Endodermal cell (in vitro differentiated cells): Measurements from ENCODE around the gene PYURF. TPM values are rescaled to one million over a fixed set of nuclear protein-coding genes. Genes with fewer than 3 reads are reported as not detected.

Source experiments
- DNase-seq: peaks from one replicate; pipeline ENCODE4 v3.0.0-alpha.2; 2017
- H3K27ac ChIP-seq: 2 replicates; pipeline ENCODE4 v1.5.1; 2013; ENCODE audit warnings: mild to moderate bottlenecking, low read depth, low read length, moderate library complexity
- H3K27me3 ChIP-seq: 2 replicates; pipeline ENCODE4 v1.6.1; 2013; ENCODE audit warnings: mild to moderate bottlenecking, low read length, moderate library complexity; ENCODE audit not compliant: insufficient read depth, control insufficient read depth, poor library complexity, severe bottlenecking
- H3K36me3 ChIP-seq: 2 replicates; pipeline ENCODE4 v1.7.0; 2013; ENCODE audit warnings: mild to moderate bottlenecking, low read length, moderate library complexity; ENCODE audit not compliant: control insufficient read depth, insufficient read depth
- H3K4me1 ChIP-seq: one replicate; pipeline ENCODE4 v1.7.0; 2013; ENCODE audit warnings: low read length; ENCODE audit not compliant: control insufficient read depth, insufficient read depth
- H3K4me3 ChIP-seq: 2 replicates; pipeline ENCODE4 v1.5.1; 2013; ENCODE audit warnings: mild to moderate bottlenecking, low read length, moderate library complexity
- H3K9ac ChIP-seq: 2 replicates; pipeline ENCODE4 v1.6.1; 2013; ENCODE audit warnings: mild to moderate bottlenecking, low read length, moderate library complexity; ENCODE audit not compliant: poor library complexity, severe bottlenecking; ENCODE audit errors: extremely low read depth
- H3K9me3 ChIP-seq: 2 replicates; pipeline ENCODE4 v1.6.1; 2013; ENCODE audit warnings: mild to moderate bottlenecking, low read length, moderate library complexity; ENCODE audit not compliant: control insufficient read depth
- H3K27ac Mint-ChIP-seq: 2 replicates; pipeline ENCODE4 v1.8.0; 2020; ENCODE audit warnings: mixed read lengths
- H3K27me3 Mint-ChIP-seq: 2 replicates; pipeline ENCODE4 v1.8.0; 2021; ENCODE audit warnings: mild to moderate bottlenecking, mixed read lengths; ENCODE audit not compliant: insufficient read depth
- H3K36me3 Mint-ChIP-seq: 2 replicates; pipeline ENCODE4 v1.8.0; 2020; ENCODE audit warnings: low read depth, mixed read lengths
- H3K4me1 Mint-ChIP-seq: 2 replicates; pipeline ENCODE4 v1.8.0; 2020; ENCODE audit warnings: mixed read lengths
- H3K4me3 Mint-ChIP-seq: 2 replicates; pipeline ENCODE4 v1.8.0; 2020; ENCODE audit warnings: mild to moderate bottlenecking, moderate library complexity, mixed read lengths
- H3K9me3 Mint-ChIP-seq: 2 replicates; pipeline ENCODE4 v1.8.0; 2020; ENCODE audit warnings: mild to moderate bottlenecking, mixed read lengths
- WGBS, 2 experiments: methylation state at CpG; one replicate each; pipeline versions ENCODE4 v1.1.5 to v1.1.7; 2013; ENCODE audit warnings: missing lambda C conversion rate in 2 of 2, mixed read lengths in 1 of 2; ENCODE audit not compliant: insufficient coverage in 1 of 2, insufficient read length in 1 of 2; 5-methylcytosine and 5-hydroxymethylcytosine counted together
- total RNA-seq, 2 donors: library from RNA; stranded (reverse); fragmentation: NEBNext Ultra II Directional in 1 of 2; extraction: Animal tissue kit (Norgen Biotek cat#: 25700) in 1 of 2; gene quantifications; 2 replicates in 1 of 2; 3 replicates in 1 of 2; pipeline ENCODE4 v1.2.1, GENCODE V29; 2021
- TF ChIP-seq, protein P1 (sequence below): fragments of 200-600 bp; sonication (generic); conservative IDR thresholded peaks from 2 replicates; pipeline ENCODE4 v1.5.0; 2021; ENCODE audit warnings: antibody characterized with exemption, mild to moderate bottlenecking

Gene PYURF
- total RNA-seq, 2 donors from 2014 or later, result 47.8 to 58.3 TPM

DNA sequence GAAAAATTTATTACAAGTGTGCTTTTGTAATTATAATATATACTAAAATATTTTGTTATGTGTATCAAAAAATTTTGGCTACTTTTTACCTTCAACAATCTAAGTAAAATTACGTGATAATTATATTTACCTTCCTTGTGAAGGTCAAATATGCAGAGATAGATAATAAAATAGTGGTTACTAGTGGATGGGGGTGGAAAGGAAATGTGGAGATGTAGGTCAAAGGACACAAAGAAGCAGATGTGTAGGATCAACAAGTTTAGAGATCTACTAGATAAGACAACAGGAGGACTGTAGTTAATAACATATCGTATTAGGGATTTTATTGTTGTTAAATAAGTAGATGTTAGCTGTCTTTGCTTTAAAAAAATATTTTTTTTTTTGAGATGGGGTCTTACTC is 45.3 kb downstream of the PYURF start:
- H3K4me1 Mint-ChIP-seq, result no peaks in the 10 kb centered on the region
- H3K9ac ChIP-seq, result no peak overlapping the region
- H3K36me3 ChIP-seq, result no peaks in the 10 kb centered on the region
- H3K27ac Mint-ChIP-seq, result no peak overlapping the region
- no peaks in the 10 kb centered on the region for H3K4me1 ChIP-seq
- WGBS, 2 experiments, result 83 to 91% methylated on average over 1 to 2 of the region's 2 CpGs
- no peaks in the 10 kb centered on the region for H3K27me3 ChIP-seq
- no peak for DNase-seq
- H3K27ac ChIP-seq, result no peak overlapping the region
- H3K9me3 ChIP-seq, result no peaks in the 10 kb centered on the region
- peaks cover 7% of the 10 kb centered on the region for H3K36me3 Mint-ChIP-seq
- no peak overlapping the region for H3K4me3 ChIP-seq
- no peak overlapping the region for H3K4me3 Mint-ChIP-seq
- H3K27me3 Mint-ChIP-seq, result no peaks in the 10 kb centered on the region
- no peaks in the 10 kb centered on the region for H3K9me3 Mint-ChIP-seq
- TF ChIP-seq, protein P1, sequence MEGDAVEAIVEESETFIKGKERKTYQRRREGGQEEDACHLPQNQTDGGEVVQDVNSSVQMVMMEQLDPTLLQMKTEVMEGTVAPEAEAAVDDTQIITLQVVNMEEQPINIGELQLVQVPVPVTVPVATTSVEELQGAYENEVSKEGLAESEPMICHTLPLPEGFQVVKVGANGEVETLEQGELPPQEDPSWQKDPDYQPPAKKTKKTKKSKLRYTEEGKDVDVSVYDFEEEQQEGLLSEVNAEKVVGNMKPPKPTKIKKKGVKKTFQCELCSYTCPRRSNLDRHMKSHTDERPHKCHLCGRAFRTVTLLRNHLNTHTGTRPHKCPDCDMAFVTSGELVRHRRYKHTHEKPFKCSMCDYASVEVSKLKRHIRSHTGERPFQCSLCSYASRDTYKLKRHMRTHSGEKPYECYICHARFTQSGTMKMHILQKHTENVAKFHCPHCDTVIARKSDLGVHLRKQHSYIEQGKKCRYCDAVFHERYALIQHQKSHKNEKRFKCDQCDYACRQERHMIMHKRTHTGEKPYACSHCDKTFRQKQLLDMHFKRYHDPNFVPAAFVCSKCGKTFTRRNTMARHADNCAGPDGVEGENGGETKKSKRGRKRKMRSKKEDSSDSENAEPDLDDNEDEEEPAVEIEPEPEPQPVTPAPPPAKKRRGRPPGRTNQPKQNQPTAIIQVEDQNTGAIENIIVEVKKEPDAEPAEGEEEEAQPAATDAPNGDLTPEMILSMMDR, result no peak

DNA sequence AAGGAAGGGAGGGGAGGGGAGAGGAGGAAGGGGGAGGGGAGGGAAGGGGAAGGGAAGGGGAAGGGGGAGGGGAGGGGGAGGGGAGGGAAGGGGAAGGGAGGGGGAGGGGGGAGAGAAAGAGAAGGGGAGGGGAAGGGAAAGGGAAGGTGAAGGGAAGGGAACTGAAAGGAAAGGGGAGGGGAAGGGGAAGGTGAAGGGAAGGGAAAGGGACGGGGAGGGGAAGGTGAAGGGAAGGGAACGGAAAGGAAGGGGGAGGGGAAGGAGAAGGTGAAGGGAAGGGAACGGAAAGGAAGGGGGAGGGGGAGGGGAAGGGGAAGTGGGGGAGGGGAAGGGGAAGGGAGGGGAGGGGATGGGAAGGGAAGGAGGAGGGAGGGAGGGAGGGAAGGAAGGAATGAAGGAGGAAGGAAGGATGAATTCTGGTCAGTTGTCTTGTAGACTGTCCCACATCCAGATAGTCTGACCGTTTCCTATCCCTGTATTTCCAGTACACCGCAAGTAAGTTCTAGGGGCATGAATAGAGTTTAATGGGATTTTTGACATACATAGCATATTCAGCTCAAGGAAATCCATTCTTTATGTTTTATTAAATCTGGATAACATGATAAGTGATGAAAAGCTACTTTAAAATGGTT is 46.2 kb downstream of the PYURF start:
- no peaks in the 10 kb centered on the region for H3K27me3 ChIP-seq
- Mint-ChIP-seq H3K36me3 (peaks cover 7% of the 10 kb centered on the region), H3K4me1 (no peaks in the 10 kb centered on the region), H3K4me3 (no peak overlapping the region), H3K27me3 (no peaks in the 10 kb centered on the region), H3K9me3 (no peaks in the 10 kb centered on the region), H3K27ac (no peak overlapping the region)
- no peaks in the 10 kb centered on the region for H3K4me1 ChIP-seq
- TF ChIP-seq, protein P1, result no peak
- no peak overlapping the region for H3K4me3 ChIP-seq
- H3K9me3 ChIP-seq, result no peaks in the 10 kb centered on the region
- no peaks in the 10 kb centered on the region for H3K36me3 ChIP-seq
- H3K9ac ChIP-seq, result no peak overlapping the region
- WGBS, 2 experiments, result 95% methylated on average over 2 of the region's 5 CpGs; no CpG with 5 or more reads in 1 of the 2 experiments
- H3K27ac ChIP-seq, result no peak overlapping the region
- DNase-seq, result no peak

Other genes with a start within 250 kb of the PYURF start
- 10 to 100 TPM; 35.1 to 37.8 TPM for gene PPM1K, start 239.2 kb downstream of the PYURF start, total RNA-seq
- gene HERC6, start 144.9 kb downstream of the PYURF start, total RNA-seq, result 10 to 100 TPM in 1 of 2 donors, 1 to 10 TPM in 1; 9.9 to 12.7 TPM
- 10 to 100 TPM in 1 of 2 donors, 1 to 10 TPM in 1; 9.6 to 10.1 TPM for gene HERC5, start 66.7 kb downstream of the PYURF start, total RNA-seq
- 1 to 10 TPM; 4.4 to 5.9 TPM for gene HERC3, start 68.7 kb upstream of the PYURF start, total RNA-seq
- 1 to 10 TPM; 1.2 to 1.5 TPM for gene NAP1L5, start 174.1 kb upstream of the PYURF start, total RNA-seq